ENCODE data around the gene FBLN1. TPM values are rescaled to one million over a fixed set of nuclear protein-coding genes. Genes with fewer than 3 reads are reported as not detected.
A peak's percentile ranks its signal among the peaks of the same experiment; 100 is the strongest.

FBLN1 gene
- total and polyA plus RNA-seq, 2 of the 13 experiments (the other 11 are each of a cell fraction or from before 2014, with no cell fraction given), result 37.3 to 103 TPM

- in situ Hi-C loops (cut with HindIII; ENCODE audit: extremely low pct_ligation_motif_present, low pct_unique_long_range_greater_than_20kb) (no loop called here), intact Hi-C loops (cut with micrococcal nuclease; ENCODE audit: unreplicated experiment) (loop anchor here (10.0 kb wide), 1 partner anchor 50 kb away; no protein-coding TSS in a partner anchor)
- ATAC-seq (peak; percentile 3), DNase-seq (ENCODE audit: low spot score) (no peak), FAIRE-seq (no peak)
- Histone ChIP-seq H3K4me1 (ENCODE audit: insufficient read depth, low read length) (peaks cover 57% of the 10 kb centered on the region), H3K9me3 (ENCODE audit: low read length) (no peaks in the 10 kb centered on the region), H3K9ac (ENCODE audit: insufficient read depth, low read depth, low read length) (peak overlapping the region; percentile 78), H3K36me3 (replicated peaks in 1 of 2; ENCODE audit: control insufficient read depth in 1 of 2, insufficient read depth in 2 of 2, low read length in 2 of 2) (peaks cover 0 to 11% of the 10 kb centered on the region in 2 experiments; a peak in 3 of 5 replicates), H3K4me2 (ENCODE audit: low read depth, low read length) (peak overlapping the region; percentile 95), H4K20me1 (ENCODE audit: insufficient read depth, low read length) (no peaks in the 10 kb centered on the region), H3K27ac (ENCODE audit: extremely low read length, insufficient read depth, low read length) (peak overlapping the region; percentile 73), H2AFZ (ENCODE audit: low read length) (no peak overlapping the region), H3K4me3 (replicated peaks in 1 of 3; ENCODE audit: insufficient read depth in 1 of 3, low read depth in 2 of 3, low read length in 3 of 3) (peak overlapping the region; percentile 82 to 88 (median 82)), H3K27me3 (ENCODE audit: control insufficient read depth in 1 of 2, insufficient read depth in 2 of 2, low read length in 2 of 2) (no peaks in the 10 kb centered on the region; a peak in 1 of 5 replicates), H3K79me2 (ENCODE audit: insufficient read depth, low read length) (peaks cover 55% of the 10 kb centered on the region)
- BruUV-seq (replicated peaks), result TSS peak; percentile 45
- ChIA-PET POLR2A (interaction anchor here (0.7 to 2.1 kb wide), 8 partner anchors 8 to 234 kb away, joined by 3 to 10 read pairs (median 3); no protein-coding TSS in a partner anchor), CTCF (ENCODE audit: low intra/inter-chr PET ratio, low total read pairs) (no interaction called here)
- 15% methylated on average over 23 of the region's 31 CpGs for WGBS (ENCODE audit: low lambda C conversion rate)
- TF ChIP-seq ZBTB20 (CRISPR knock-in tag; IDR thresholded peaks at IDR 0.05; ENCODE audit: borderline replicate concordance, low read depth) (0 out of 2 replicates have a peak, but pooled peaks have one; percentile 20), AHR (CRISPR knock-in tag; IDR thresholded peaks at IDR 0.05) (no peak), RFXAP (CRISPR knock-in tag; IDR thresholded peaks at IDR 0.05; ENCODE audit: borderline replicate concordance) (no peak), SMAD1 (CRISPR knock-in tag; IDR thresholded peaks at IDR 0.05; ENCODE audit: borderline replicate concordance, low read depth) (no peak), ZFY (CRISPR knock-in tag; IDR thresholded peaks at IDR 0.05) (peak; percentile 12; the same call in 1 of the 2 replicates), ZNF501 (CRISPR knock-in tag; IDR thresholded peaks at IDR 0.05) (0 out of 2 replicates have a peak, but pooled peaks have one; percentile 37), HNRNPL (IDR thresholded peaks at IDR 0.05; ENCODE audit: low read depth, low read length) (0 out of 2 replicates have a peak, but pooled peaks have one; percentile 40), ZFX (CRISPR knock-in tag; IDR thresholded peaks at IDR 0.05; ENCODE audit: low read depth) (peak; percentile 14; the same call in 1 of the 2 replicates), MYPOP (CRISPR knock-in tag; IDR thresholded peaks at IDR 0.05) (0 out of 2 replicates have a peak, but pooled peaks have one; percentile 9), ZNF788 (CRISPR knock-in tag; IDR thresholded peaks at IDR 0.05; ENCODE audit: borderline replicate concordance) (no peak)
- TF ChIP-seq, protein P1, sequence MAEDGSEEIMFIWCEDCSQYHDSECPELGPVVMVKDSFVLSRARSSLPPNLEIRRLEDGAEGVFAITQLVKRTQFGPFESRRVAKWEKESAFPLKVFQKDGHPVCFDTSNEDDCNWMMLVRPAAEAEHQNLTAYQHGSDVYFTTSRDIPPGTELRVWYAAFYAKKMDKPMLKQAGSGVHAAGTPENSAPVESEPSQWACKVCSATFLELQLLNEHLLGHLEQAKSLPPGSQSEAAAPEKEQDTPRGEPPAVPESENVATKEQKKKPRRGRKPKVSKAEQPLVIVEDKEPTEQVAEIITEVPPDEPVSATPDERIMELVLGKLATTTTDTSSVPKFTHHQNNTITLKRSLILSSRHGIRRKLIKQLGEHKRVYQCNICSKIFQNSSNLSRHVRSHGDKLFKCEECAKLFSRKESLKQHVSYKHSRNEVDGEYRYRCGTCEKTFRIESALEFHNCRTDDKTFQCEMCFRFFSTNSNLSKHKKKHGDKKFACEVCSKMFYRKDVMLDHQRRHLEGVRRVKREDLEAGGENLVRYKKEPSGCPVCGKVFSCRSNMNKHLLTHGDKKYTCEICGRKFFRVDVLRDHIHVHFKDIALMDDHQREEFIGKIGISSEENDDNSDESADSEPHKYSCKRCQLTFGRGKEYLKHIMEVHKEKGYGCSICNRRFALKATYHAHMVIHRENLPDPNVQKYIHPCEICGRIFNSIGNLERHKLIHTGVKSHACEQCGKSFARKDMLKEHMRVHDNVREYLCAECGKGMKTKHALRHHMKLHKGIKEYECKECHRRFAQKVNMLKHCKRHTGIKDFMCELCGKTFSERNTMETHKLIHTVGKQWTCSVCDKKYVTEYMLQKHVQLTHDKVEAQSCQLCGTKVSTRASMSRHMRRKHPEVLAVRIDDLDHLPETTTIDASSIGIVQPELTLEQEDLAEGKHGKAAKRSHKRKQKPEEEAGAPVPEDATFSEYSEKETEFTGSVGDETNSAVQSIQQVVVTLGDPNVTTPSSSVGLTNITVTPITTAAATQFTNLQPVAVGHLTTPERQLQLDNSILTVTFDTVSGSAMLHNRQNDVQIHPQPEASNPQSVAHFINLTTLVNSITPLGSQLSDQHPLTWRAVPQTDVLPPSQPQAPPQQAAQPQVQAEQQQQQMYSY (CRISPR knock-in tag; IDR thresholded peaks at IDR 0.05), result 0 out of 2 replicates have a peak, but pooled peaks have one; percentile 23
- TF ChIP-seq, protein P2, sequence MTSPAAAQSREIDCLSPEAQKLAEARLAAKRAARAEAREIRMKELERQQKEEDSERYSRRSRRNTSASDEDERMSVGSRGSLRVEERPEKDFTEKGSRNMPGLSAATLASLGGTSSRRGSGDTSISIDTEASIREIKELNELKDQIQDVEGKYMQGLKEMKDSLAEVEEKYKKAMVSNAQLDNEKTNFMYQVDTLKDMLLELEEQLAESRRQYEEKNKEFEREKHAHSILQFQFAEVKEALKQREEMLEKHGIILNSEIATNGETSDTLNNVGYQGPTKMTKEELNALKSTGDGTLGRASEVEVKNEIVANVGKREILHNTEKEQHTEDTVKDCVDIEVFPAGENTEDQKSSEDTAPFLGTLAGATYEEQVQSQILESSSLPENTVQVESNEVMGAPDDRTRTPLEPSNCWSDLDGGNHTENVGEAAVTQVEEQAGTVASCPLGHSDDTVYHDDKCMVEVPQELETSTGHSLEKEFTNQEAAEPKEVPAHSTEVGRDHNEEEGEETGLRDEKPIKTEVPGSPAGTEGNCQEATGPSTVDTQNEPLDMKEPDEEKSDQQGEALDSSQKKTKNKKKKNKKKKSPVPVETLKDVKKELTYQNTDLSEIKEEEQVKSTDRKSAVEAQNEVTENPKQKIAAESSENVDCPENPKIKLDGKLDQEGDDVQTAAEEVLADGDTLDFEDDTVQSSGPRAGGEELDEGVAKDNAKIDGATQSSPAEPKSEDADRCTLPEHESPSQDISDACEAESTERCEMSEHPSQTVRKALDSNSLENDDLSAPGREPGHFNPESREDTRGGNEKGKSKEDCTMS (CRISPR knock-in tag; conservative IDR thresholded peaks at IDR 0.05), result no peak
These were observed 2.0 kb downstream of the FBLN1 start for GRCh38 chr22:45504373-45505341.

Measured in HepG2 (cell line).